Liver (tissue), 9 donors: ENCODE measurements around the gene BTNL8. TPM values are rescaled to one million over a fixed set of nuclear protein-coding genes. Genes with fewer than 3 reads are reported as not detected.

ENCODE experiments used
- DNase-seq: peaks from one replicate; pipeline ENCODE4 v3.0.0-alpha.2; 2017; ENCODE audit warnings: low spot score
- H3K27ac ChIP-seq, 2 donors: one replicate each; pipeline ENCODE4 v1.7.0; 2013; ENCODE audit warnings: inconsistent platforms in 2 of 2, low read length in 2 of 2, control low read depth in 1 of 2, low read depth in 1 of 2, mild to moderate bottlenecking in 1 of 2
- H3K27me3 ChIP-seq, 4 donors: one replicate each; pipeline versions ENCODE4 v1.6.1 to v1.7.0; 2013; ENCODE audit warnings: low read length in 3 of 4, inconsistent platforms in 1 of 4, mild to moderate bottlenecking in 1 of 4, moderate library complexity in 1 of 4; ENCODE audit not compliant: control insufficient read depth in 4 of 4, insufficient read depth in 4 of 4
- H3K36me3 ChIP-seq, 4 donors: one replicate each; pipeline versions ENCODE4 v1.6.1 to v1.7.0; 2013; ENCODE audit warnings: low read length in 3 of 4, mild to moderate bottlenecking in 3 of 4, low read depth in 1 of 4, moderate library complexity in 1 of 4; ENCODE audit not compliant: control insufficient read depth in 4 of 4, insufficient read depth in 3 of 4
- H3K4me1 ChIP-seq, 4 donors: one replicate each; pipeline versions ENCODE4 v1.6.1 to v1.7.0; 2013; ENCODE audit warnings: low read length in 3 of 4, mild to moderate bottlenecking in 3 of 4, moderate library complexity in 1 of 4; ENCODE audit not compliant: control insufficient read depth in 4 of 4, insufficient read depth in 4 of 4
- H3K4me3 ChIP-seq, 3 donors: one replicate each; pipeline versions ENCODE4 v1.6.1 to v1.7.0; 2013; ENCODE audit warnings: low read length in 3 of 3, control low read depth in 1 of 3, low read depth in 1 of 3, mild to moderate bottlenecking in 1 of 3
- H3K9ac ChIP-seq, 2 donors: one replicate each; pipeline ENCODE4 v1.7.0; 2013; ENCODE audit warnings: low read length in 2 of 2, mild to moderate bottlenecking in 2 of 2, moderate library complexity in 2 of 2, control low read depth in 1 of 2, low read depth in 1 of 2
- H3K9me3 ChIP-seq, 4 donors: one replicate each; pipeline versions ENCODE4 v1.6.1 to v1.7.0; 2013; ENCODE audit warnings: low read length in 3 of 4; ENCODE audit not compliant: control insufficient read depth in 4 of 4
- ATF3 ChIP-seq: IDR thresholded peaks from 2 replicates; pipeline ENCODE4 v1.6.1; 2016; ENCODE audit warnings: antibody characterized with exemption
- EGR1 ChIP-seq, 2 donors: IDR thresholded peaks; 2 replicates each; pipeline ENCODE4 v1.6.1; 2016 to 2018; ENCODE audit warnings: antibody characterized with exemption in 2 of 2, low read depth in 2 of 2
- FOXA1 ChIP-seq: IDR thresholded peaks from 2 replicates; pipeline ENCODE4 v1.6.1; 2016; ENCODE audit warnings: antibody characterized with exemption
- FOXA2 ChIP-seq: IDR thresholded peaks from 2 replicates; pipeline ENCODE4 v1.6.1; 2016; ENCODE audit warnings: antibody characterized with exemption
- GABPA ChIP-seq, 2 donors: IDR thresholded peaks in 1 of 2; conservative IDR thresholded peaks in 1 of 2; 2 replicates each; pipeline ENCODE4 v1.6.1; 2016; ENCODE audit warnings: antibody characterized with exemption in 2 of 2, mild to moderate bottlenecking in 1 of 2, moderate library complexity in 1 of 2
- HNF4A ChIP-seq, 2 donors: conservative IDR thresholded peaks; 2 replicates each; pipeline ENCODE4 v1.6.1; 2016; ENCODE audit warnings: antibody characterized with exemption in 2 of 2, mild to moderate bottlenecking in 2 of 2
- HNF4G ChIP-seq: IDR thresholded peaks from 2 replicates; pipeline ENCODE4 v1.6.1; 2016; ENCODE audit warnings: antibody characterized with exemption
- JUND ChIP-seq, 2 donors: IDR thresholded peaks; 2 replicates each; pipeline ENCODE4 v1.6.1; 2016; ENCODE audit warnings: antibody characterized with exemption in 2 of 2
- MAX ChIP-seq: IDR thresholded peaks from 2 replicates; pipeline ENCODE4 v1.6.1; 2016; ENCODE audit warnings: antibody characterized with exemption
- NR2F2 ChIP-seq: IDR thresholded peaks from 2 replicates; pipeline ENCODE4 v1.6.1; 2016; ENCODE audit warnings: antibody characterized with exemption
- RAD21 ChIP-seq, 2 donors: IDR thresholded peaks; 2 replicates each; pipeline ENCODE4 v1.6.1; 2016; ENCODE audit warnings: antibody characterized with exemption in 2 of 2, mild to moderate bottlenecking in 2 of 2
- SP1 ChIP-seq: IDR thresholded peaks from 2 replicates; pipeline ENCODE4 v1.6.1; 2018; ENCODE audit warnings: antibody characterized with exemption, mild to moderate bottlenecking
- TAF1 ChIP-seq: conservative IDR thresholded peaks from 2 replicates; pipeline ENCODE4 v1.6.1; 2016; ENCODE audit warnings: antibody characterized with exemption, mild to moderate bottlenecking
- YY1 ChIP-seq: IDR thresholded peaks from 2 replicates; pipeline ENCODE4 v1.6.1; 2016; ENCODE audit warnings: antibody characterized with exemption, mild to moderate bottlenecking
- ZBTB33 ChIP-seq: IDR thresholded peaks from 2 replicates; pipeline ENCODE4 v1.6.1; 2016; ENCODE audit warnings: antibody characterized with exemption
- WGBS: extraction: QIAGEN DNeasy Blood & Tissue Kit; methylation state at CpG from one replicate; pipeline ENCODE4 v1.1.7; 2013; 5-methylcytosine and 5-hydroxymethylcytosine counted together
- polyA plus RNA-seq, 2 donors: library from polyadenylated mRNA; stranded (reverse) in 1 of 2; unstranded in 1 of 2; fragments of 200-250 nt in 1 of 2; fragments of >200 nt in 1 of 2; fragmentation: Nextera tagmentation in 1 of 2; extraction: Ambion mirVana in 1 of 2; gene quantifications; one replicate each; pipeline versions ENCODE4 v1.2.1 to v1.2.3, GENCODE V29; 2013 to 2015
- total RNA-seq, 2 donors: library from RNA; depleted of rRNA; stranded (reverse); fragments of >200 nt; gene quantifications; one replicate each; pipeline ENCODE4 v1.2.3, GENCODE V29; 2014
- donor health status: healthy.
- donor health status: healthy.
- donor health status: healthy.
- donor health status: healthy.
- donor health status: healthy.

BTNL8 gene
- total RNA-seq (under 1 TPM; 0.14 to 0.67 TPM), polyA plus RNA-seq (under 1 TPM; 0.49 to 0.63 TPM)

- 75% methylated on average over 9 of the region's 9 CpGs for WGBS
- H3K36me3 ChIP-seq = no peaks in the 10 kb centered on the region
- no peaks in the 10 kb centered on the region for H3K4me1 ChIP-seq
- no peak within 1 kb of the TSS for H3K4me3 ChIP-seq
- H3K9me3 ChIP-seq = no peaks in the 10 kb centered on the region
- no peak within 1 kb of the TSS for H3K27ac ChIP-seq
- DNase-seq = no peak
- TF ChIP-seq EGR1 (IDR thresholded peaks at IDR 0.05; ENCODE audit: low read depth in 2 of 2) (no peak), FOXA1 (no peak), GABPA (IDR thresholded peaks at IDR 0.05 in 1 of 2, conservative IDR thresholded peaks at IDR 0.05 in 1 of 2) (no peak), RAD21 (IDR thresholded peaks at IDR 0.05) (no peak), ZBTB33 (no peak), ATF3 (no peak), MAX (no peak), HNF4A (conservative IDR thresholded peaks at IDR 0.05) (no peak), JUND (IDR thresholded peaks at IDR 0.05) (no peak), FOXA2 (no peak), YY1 (no peak), TAF1 (no peak), NR2F2 (no peak), SP1 (no peak)
- no peaks in the 10 kb centered on the region for H3K27me3 ChIP-seq
- H3K9ac ChIP-seq = no peak within 1 kb of the TSS
Measured at GRCh38 chr5:180898621-180899246, at the start of gene BTNL8. Gene BTNL8 (plus strand): TSS chr5:180899159. CDS start chr5:180899311, 152 bp downstream.

GRCh38 chr5:180849827-180850226, 49.1 kb upstream of the BTNL8 start:
- Histone ChIP-seq H3K27me3 (no peaks in the 10 kb centered on the region), H3K4me1 (no peaks in the 10 kb centered on the region), H3K9me3 (peaks cover 23 to 30% (median 27%) of the 10 kb centered on the region in 4 donors), H3K27ac (no peak overlapping the region), H3K9ac (no peak overlapping the region), H3K4me3 (peak overlapping the region in 1 of 3 donors; percentile 56), H3K36me3 (peaks cover 4 to 34% (median 32%) of the 10 kb centered on the region in 4 donors)
- no peak for DNase-seq
- 96% methylated on average over 4 of the region's 4 CpGs for WGBS
- TF ChIP-seq JUND (IDR thresholded peaks at IDR 0.05) (no peak), HNF4G (no peak), YY1 (no peak), RAD21 (IDR thresholded peaks at IDR 0.05) (no peak), SP1 (no peak), ZBTB33 (no peak), HNF4A (conservative IDR thresholded peaks at IDR 0.05) (no peak), FOXA1 (no peak), FOXA2 (no peak)
